Tongue (tissue), 3 donors: ENCODE results near the gene POLR2H. TPM values are rescaled to one million over a fixed set of nuclear protein-coding genes. Genes with fewer than 3 reads are reported as not detected.
A peak's percentile ranks its signal among the peaks of the same experiment; 100 is the strongest.

Experiments used
- DNase-seq: peaks from one replicate; pipeline ENCODE4 v3.0.0-alpha.2; 2015
- small RNA-seq: library from RNA; depleted of rRNA; stranded (forward); fragments of <200 nt; gene quantifications from one replicate; pipeline ENCODE3, GENCODE V24; 2014; ENCODE audit warnings: low replicate concordance
- total RNA-seq: library from RNA; depleted of rRNA; stranded (reverse); fragments of >200 nt; gene quantifications from one replicate; pipeline ENCODE4 v1.2.3, GENCODE V29; 2014

The POLR2H gene
- total RNA-seq, 1 donor from 2014 or later: 81.0 TPM

DNA sequence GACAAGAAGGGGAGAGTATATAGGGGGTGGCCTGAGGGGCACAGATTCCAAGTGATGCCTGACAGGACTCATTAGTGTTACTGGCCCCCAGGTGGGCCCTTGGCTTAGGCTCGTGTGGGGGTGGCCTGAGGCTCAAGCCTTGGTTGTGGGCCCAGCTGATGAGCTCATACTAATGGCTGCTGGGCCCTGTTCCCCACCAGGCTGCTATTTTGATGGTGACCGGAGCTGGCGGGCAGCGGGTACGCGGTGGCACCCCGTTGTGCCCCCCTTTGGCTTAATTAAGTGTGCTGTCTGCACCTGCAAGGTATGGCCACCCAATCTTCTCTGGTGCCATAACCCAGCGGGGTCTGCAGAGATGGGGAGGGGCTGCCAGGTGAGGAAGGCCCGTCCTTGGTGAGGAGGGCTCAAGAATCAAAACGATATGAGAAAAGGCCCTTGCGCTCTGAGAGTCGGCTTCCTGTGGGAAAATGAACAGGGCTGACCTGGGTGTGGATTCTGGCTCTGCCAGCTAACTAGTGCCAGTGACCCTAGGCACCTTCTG, 25.7 kb downstream of the POLR2H start:
- no peak for DNase-seq

DNA sequence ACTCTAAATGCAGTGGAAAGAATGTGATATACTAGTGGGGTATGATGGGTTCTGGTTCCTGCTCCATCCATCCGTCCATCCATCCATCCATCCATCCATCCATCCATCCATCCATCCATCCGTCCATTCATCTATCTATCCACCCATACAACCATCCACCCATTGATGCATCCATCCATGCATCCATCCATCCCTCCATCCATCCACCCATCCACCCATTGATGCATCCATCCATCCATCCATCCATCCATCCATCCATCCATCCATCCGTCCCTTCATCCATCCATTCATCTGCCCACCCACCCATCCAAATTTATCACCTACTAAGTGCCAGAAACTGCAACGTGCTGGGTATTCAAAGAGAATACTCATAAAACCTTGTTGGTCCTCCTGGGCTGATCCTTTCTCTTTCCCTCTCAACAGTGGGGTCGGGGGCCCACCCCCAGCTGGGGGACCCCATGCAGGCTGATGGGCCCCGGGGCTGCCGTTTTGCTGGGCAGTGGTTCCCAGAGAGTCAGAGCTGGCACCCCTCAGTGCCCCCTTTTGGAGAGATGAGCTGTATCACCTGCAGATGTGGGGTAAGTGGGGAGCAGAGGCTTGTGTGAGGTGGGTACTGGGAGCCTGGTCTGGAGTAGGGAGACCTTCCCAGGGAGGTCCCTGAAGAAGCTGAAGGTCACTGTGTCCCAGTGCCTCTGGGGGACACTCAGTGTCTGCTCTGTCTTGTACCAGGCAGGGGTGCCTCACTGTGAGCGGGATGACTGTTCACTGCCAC, 26.8 kb downstream of the POLR2H start:
- no peak for DNase-seq

DNA sequence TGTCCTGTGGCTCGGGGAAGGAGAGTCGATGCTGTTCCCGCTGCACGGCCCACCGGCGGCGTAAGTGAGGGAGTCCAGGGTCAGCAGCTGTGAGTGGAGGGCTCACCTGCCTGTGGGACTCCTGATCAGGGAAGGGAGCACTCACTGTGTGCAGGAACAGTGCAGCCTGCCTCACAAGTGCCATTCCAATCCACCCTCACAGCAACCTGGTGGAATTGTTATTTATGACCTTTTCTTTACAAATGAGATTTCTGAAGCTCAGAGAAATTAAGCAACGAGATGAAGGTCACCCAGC, 27.4 kb downstream of the POLR2H start:
- DNase-seq: no peak

DNA sequence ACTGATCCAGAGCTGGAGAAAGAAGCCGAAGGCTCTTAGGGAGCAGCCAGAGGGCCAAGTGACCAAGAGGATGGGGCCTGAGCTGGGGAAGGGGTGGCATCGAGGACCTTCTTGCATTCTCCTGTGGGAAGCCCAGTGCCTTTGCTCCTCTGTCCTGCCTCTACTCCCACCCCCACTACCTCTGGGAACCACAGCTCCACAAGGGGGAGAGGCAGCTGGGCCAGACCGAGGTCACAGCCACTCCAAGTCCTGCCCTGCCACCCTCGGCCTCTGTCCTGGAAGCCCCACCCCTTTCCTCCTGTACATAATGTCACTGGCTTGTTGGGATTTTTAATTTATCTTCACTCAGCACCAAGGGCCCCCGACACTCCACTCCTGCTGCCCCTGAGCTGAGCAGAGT, 27.9 kb downstream of the POLR2H start:
- DNase-seq: no peak

DNA sequence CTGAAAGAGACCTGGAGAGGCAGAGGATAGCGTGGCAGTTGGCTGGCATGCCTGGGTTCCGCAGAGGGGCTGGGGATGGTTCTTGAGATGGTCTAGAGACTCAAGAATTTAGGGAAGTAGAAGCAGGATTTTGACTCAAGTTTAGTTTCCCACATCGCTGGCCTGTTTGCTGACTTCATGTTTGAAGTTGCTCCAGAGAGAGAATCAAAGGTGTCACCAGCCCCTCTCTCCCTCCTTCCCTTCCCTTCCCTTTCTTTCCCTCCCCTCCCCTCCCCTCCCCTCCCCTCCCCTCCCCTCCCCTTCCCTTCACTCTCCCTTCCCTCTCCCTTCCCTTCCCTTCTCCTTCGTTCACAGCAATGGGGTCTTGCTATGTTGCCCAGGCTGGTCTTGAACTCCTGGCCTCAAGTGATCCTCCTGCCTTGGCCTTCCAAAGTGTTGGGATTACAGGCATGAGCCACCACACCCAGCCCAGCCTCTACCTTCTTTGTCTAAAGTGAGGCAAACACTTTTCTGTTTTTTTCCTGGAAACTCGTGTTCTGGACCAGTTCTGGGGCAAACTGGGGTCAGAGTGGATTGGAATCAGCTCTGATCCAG, 28.5 kb downstream of the POLR2H start:
- no peak for DNase-seq

DNA sequence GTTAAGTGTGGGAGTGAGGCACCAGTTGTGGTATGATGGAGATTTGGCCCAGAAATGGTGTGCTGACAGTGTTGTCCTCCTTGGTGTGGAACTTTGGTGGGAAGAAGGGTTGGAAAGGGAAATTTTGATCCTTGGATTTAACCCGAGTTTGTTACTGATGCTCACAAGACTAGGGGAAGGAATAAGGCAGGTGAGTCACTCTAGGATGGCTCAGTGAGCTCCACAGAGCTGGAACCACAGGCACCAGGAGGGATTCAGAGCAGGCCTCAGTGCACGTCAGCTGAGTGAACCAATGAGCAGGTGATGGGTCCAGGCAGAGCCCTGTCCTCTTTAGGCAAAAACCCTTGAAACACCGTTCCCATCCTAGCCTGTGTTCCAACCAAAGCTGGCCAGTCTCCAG, 29.8 kb downstream of the POLR2H start:
- no peak for DNase-seq

DNA sequence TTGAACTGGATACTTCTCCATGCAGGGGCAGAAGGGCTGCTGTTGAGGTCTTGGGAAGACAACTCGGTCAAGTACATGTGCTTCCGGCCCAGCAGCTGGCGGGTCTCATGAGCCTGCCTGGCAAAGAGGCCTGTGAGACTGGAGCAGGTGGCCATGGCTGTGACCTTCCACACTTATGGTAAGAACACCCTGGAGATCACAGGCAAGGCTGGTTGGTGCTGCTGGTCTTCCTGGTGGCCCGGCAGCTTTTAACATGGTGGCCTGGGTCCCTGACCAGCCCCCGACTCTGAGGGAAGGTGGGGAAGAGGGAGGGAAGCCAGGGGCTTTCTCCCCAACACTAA, 33.8 kb downstream of the POLR2H start:
- peak; percentile 79 for DNase-seq

DNA sequence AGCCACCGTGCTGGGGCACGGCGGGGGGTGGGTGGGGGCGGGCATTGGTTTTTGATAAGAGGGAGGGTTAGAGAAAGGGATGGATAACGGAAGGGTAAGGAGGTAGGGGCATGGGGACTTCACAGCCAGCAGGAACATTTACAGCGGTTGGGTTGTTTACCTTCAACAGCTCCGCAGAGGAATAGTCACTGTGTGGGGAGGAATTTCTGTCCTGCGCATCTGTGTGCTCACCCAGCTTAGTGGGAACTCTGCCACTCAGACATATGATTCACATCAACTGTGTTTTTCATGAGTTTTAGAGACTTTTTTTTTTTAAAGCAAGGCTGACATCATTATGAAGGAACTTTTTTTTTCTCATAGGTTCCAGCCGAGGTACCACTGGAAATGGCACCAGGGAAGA, 37.9 kb downstream of the POLR2H start:
- DNase-seq: peak; percentile 83

DNA sequence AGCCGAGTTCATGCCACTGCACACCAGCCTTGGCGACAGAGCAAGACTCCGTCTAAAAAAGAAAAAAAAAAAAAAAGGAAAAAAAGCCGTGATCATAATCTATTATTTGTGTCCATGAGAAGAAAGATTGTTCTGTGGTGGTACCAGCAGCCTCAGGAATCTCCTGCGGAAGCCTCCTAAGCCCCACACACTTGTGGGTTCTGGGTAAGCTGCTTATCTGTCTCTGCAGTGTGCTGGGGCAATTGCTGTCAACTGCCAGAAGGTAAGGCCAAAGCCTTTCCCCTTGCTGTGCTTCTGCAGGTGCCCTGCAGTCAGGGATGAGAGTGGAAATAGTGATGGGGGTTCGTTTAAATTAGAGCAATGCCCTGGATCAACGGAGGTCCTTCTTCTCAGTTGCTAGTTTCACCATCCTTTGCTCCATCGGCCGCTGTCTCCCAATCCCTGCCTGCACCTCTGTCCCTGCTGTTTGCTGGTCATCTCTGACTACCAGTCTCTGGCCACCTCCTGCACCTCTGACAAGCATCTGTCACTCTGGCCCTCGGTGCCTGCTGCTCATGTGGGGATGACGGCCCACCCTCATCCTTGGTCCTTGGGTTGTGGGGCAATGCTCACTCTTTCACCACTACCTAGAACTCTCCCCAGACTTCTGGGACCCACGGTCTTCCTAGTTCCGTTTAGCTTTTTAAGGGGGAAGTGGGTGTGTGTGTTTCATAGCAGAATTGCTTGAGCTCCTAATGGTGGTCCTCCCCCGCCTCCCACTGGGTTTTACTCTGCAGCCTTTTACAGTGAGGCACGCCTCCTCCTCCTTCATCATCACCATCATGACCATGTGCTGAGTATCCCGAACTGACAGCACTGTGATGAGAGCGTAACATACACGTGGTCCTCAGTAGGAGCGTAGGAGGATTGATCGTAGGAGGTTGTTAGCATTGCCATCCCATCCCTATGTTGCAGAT, 43.8 kb downstream of the POLR2H start:
- DNase-seq: no peak

DNA sequence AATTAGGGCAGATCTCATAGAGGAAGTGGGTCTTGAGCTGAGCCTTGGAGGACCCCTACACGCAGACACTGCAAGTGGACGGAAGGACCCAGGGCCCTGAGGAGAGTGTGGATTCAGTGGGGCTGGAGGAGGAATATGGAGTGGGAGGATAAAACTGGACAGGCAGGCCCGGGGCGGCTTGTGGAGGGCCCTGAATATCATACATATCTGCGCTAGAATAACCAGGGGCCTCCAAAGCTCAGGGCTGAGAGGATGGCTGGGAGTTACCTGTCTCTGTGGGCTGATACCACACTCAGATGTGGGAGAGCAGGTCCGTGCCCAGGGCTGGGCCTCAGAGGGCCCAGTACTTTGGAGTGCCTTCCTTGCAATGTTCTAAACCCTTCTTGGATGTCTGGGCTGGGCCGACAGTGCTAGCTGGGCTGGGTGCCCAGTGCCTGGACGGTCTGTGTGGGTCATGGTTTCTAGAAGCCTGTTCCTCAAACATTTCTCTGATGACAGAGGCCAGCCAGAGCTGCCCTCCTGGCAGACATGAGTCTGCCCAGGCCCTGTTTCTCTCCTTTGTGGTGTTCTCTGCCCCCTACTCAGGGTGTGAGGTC, 47.9 kb downstream of the POLR2H start:
- DNase-seq: no peak

DNA sequence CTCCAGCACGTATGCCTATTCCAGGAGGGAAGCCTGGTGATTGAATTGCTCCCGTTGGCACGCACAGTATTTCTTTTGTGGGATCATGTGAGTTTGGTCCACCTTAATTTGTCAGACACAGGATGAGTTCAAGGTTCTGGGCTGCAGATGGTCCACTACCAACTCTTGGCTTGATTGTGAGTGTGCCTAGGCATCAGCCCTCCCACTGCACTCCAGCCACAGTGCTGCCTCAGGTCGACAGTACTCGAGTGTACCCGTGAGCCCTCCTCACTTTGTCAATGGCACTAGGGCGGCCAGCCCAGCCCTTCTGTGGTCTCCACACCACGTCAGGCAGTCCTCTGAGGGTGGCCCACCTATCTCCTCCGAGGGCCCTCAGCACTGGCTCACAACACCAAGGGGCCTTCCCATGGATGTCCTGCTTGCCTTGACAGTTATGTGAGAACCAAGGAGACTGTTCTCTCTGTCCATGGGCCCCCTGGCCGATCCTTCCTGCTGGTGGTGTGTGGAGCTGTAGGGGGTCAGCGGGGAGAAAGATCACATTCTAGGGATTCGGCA, 48.5 kb downstream of the POLR2H start:
- DNase-seq: no peak

DNA sequence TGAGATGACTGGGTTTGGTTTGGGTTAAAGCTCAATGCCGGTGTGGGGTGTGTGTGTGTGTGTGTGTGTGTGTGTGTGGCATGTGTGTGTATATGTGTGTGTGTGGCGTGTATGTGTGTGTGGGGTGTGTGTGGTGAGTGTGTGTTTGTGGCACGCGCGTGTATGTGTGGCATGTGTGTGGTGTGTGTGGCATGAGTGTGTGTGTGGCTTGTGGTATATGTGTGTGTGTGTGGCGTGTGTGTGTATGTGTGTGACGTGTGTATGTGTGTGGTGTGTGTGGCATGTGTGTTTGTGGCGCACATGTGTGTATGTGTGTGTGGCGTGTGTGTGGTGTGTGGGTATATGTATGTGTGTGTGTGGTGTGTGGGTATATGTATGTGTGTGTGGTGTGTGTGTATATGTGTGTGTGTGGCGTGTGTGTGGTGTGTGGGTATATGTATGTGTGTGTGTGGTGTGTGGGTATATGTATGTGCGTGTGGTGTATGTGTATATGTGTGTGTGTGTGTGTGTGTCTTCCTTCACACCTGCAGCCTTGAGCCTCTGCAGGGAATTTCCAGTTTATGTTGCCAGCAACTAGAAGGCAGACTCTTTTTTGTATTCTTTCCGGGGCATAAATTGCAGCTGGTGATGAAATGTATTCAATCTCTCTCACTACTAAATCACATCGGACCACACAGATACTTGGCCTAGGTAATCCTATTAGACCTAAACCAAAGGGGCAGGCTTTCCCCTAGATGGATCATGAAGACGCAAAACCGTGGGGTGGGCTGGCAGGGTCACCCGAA, 53.1 kb downstream of the POLR2H start:
- no peak for DNase-seq

DNA sequence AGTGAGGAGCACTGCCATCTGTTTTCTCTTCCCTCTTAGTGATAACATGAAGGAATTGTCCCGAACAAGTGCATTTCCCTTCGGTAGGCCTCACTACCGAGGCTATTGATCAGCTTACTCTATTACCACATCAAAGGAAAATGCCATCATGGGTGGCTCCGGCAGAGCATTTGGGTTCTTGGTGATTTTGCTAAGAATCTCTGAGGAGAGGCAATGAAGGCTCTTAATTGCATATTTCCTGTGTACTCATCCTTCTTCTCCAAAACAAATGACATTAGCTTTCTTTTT, 53.6 kb downstream of the POLR2H start:
- DNase-seq: no peak

DNA sequence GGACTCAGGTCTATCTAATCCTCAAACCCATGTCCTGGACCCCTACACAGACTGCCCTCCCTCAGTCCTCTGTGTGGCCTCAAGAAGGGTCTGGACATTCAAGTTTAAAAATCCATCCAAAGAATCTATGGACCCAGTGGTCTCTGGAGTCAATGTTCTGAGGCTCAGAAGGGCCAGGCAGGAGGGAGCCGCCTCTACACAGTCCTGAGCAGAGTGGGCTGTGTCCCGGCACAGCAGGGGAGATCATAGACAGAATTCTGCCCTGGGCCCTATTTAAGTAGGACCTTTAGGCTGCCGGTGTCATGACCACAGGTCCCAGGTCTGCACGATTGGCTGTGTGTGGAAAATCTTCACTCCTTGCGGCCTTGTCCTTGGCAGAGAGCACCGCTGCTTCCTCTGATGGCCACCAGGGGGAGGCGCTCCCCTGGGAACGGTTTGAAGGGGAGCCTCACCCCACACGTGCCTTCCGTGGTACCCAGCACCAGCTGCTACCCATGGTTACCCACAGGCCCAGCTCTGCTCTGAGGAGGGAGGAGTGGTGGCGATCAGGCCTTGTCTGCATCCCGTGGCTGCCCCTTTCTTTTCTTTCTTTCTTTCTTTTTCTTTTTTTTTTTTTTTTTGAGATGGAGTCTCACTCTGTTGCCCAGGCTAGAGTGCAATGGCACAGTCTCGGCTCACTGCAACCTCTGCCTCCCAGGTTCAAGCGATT, 56.3 kb downstream of the POLR2H start:
- peak; percentile 64 for DNase-seq

Small RNAs within 50 kb of the gene (small RNA-seq; reads per million reads assigned to genes)
- 583 reads per million, percentile 98 among the genes with 10 or more reads in this experiment for gene SNORD66

Other genes starting within 250 kb of the POLR2H start
- 54.9 TPM for gene EIF2B5, start 226.4 kb upstream of the POLR2H start, total RNA-seq
- 49.7 TPM for gene DVL3, start 206.3 kb upstream of the POLR2H start, total RNA-seq
- 161 TPM for gene AP2M1, start 186.9 kb upstream of the POLR2H start, total RNA-seq
- gene ABCF3, start 175.5 kb upstream of the POLR2H start, total RNA-seq: 77.6 TPM
- gene VWA5B2, start 132.1 kb upstream of the POLR2H start, total RNA-seq: not detected
- 19.6 TPM for gene ALG3, start 112.7 kb upstream of the POLR2H start, total RNA-seq
- gene EEF1AKMT4, start 112.0 kb upstream of the POLR2H start, total RNA-seq: 0.62 TPM
- not detected for gene CAMK2N2, start 100.2 kb upstream of the POLR2H start, total RNA-seq
- gene ECE2, start 85.7 kb upstream of the POLR2H start, total RNA-seq: not detected
- 280 TPM for gene PSMD2, start 62.5 kb upstream of the POLR2H start, total RNA-seq
- 209 TPM for gene EIF4G1, start 47.1 kb upstream of the POLR2H start, total RNA-seq
- 26.9 TPM for gene FAM131A, start 24.1 kb upstream of the POLR2H start, total RNA-seq
- gene CLCN2, start 105 bp upstream of the POLR2H start, total RNA-seq: 2.8 TPM
- gene THPO, start 16.5 kb downstream of the POLR2H start, total RNA-seq: not detected
- 33.5 TPM for gene CHRD, start 18.3 kb downstream of the POLR2H start, total RNA-seq
- gene EPHB3, start 200.1 kb downstream of the POLR2H start, total RNA-seq: 33.7 TPM